Loucy (cell line): ENCODE measurements around the gene POC5.

ENCODE experiments used
- CTCF ChIP-seq: fragments of 200-600 bp; sonication (generic); conservative IDR thresholded peaks from 2 replicates; pipeline ENCODE4 v1.5.1; 2014; ENCODE audit warnings: mild to moderate bottlenecking, antibody characterized with exemption, low read length
- EZH2phosphoT487 ChIP-seq: fragments of 200-600 bp; IDR thresholded peaks from 2 replicates; pipeline ENCODE4 v1.6.1; 2018; ENCODE audit warnings: antibody characterized with exemption, mild to moderate bottlenecking, moderate library complexity, borderline replicate concordance

- TF ChIP-seq CTCF = no peak
- TF ChIP-seq EZH2phosphoT487 = no peak
Observed at GRCh38 chr5:75632321-75632720, 84.9 kb downstream of the POC5 start.
